ENCODE results near the gene EIF4H.

The EIF4H gene

DNA sequence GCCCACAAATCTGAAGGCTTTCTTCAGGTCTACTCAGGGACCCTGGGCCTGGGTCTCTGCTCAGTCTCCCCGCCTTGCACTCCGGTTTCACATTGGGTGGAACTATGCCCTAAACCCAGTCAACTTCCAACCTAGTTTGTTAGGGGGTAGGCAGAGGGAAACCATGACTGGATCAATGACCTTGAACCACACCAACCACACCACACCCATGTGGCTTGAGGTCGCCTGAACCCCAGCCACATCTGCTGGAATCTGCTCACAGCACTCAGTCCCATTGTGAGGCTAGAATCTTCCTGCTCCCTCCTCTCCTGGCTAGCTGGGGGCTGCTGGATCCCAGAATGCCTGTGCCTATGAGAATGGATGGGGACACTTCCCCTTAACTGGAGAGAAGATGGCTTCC, 62.1 kb downstream of the EIF4H start:
- peaks cover 2% of the 10 kb centered on the region for H3K4me1 Mint-ChIP-seq
- H3K27me3 Mint-ChIP-seq (ENCODE audit: low read depth) = no peaks in the 10 kb centered on the region
- H3K9me3 Mint-ChIP-seq = no peaks in the 10 kb centered on the region

DNA sequence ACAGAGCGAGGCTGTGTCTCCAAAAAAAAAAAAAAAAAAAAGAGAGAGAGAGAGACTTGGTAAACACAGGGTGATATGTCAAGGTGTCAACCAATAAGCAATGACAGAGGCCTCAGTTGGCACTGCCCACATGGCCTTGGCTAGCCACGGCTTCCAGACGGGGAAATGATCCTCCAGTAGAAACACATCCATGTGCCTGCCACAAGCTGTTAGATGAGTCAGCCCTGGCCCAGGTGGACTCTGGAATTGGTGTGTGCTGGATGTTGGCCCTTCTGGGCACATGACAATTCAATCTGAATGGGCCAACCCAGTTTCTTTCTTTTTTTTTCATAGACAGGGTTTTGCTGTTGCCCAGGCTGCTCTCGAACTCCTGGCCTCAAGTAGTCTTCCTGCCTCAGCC, 66.3 kb downstream of the EIF4H start:
- Mint-ChIP-seq H3K4me3 (no peak overlapping the region), H3K36me3 (ENCODE audit: low read depth) (peaks cover 41% of the 10 kb centered on the region), H3K27ac (no peak overlapping the region), H3K4me1 (peaks cover 10% of the 10 kb centered on the region), H3K27me3 (ENCODE audit: low read depth) (no peaks in the 10 kb centered on the region), H3K9me3 (no peaks in the 10 kb centered on the region)
- no peak for TF ChIP-seq CTCF (IDR thresholded peaks at IDR 0.05; ENCODE audit: unreplicated experiment in 3 of 3)

More for the DNA sequence above, 62.1 kb downstream of the EIF4H start:
- no peak overlapping the region for H3K27ac Mint-ChIP-seq
- TF ChIP-seq CTCF (IDR thresholded peaks at IDR 0.05; ENCODE audit: unreplicated experiment in 3 of 3) = no peak
- peaks cover 40% of the 10 kb centered on the region for H3K36me3 Mint-ChIP-seq (ENCODE audit: low read depth)
- no peak overlapping the region for H3K4me3 Mint-ChIP-seq

DNA sequence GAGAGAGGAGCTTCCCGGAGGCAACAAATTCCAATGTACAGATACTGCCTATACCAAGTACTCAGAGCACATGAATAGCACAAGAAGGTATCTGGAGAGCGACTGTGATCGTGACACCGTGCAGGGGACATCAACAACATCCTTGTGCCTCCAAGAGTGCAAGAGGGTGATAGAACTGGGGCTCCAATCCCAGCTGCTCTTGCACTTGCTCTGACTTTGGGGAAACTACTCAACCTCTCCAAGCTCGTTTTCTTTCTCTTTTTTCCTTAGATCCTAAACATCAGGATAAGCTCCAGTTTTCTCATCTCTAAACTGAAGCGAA, 67.9 kb downstream of the EIF4H start:
- no peak for TF ChIP-seq CTCF (IDR thresholded peaks at IDR 0.05; ENCODE audit: unreplicated experiment in 3 of 3)
- H3K27ac Mint-ChIP-seq = peak overlapping the region in 1 of 3 experiments; percentile 58
- no peaks in the 10 kb centered on the region for H3K27me3 Mint-ChIP-seq (ENCODE audit: low read depth)
- H3K36me3 Mint-ChIP-seq (ENCODE audit: low read depth) = peaks cover 46% of the 10 kb centered on the region
- no peak overlapping the region for H3K4me3 Mint-ChIP-seq
- no peaks in the 10 kb centered on the region for H3K9me3 Mint-ChIP-seq
- H3K4me1 Mint-ChIP-seq = peaks cover 10% of the 10 kb centered on the region

- peaks cover 6% of the 10 kb centered on the region for H3K4me1 Mint-ChIP-seq
- no peak overlapping the region for H3K4me3 Mint-ChIP-seq
Measured at GRCh38 chr7:74246497-74246896, 72.3 kb downstream of the EIF4H start.

More at GRCh38 chr7:74246497-74246896, 72.3 kb downstream of the EIF4H start:
- Mint-ChIP-seq H3K36me3 (ENCODE audit: low read depth) (peaks cover 57% of the 10 kb centered on the region), H3K27ac (no peak overlapping the region), H3K27me3 (ENCODE audit: low read depth) (no peaks in the 10 kb centered on the region), H3K9me3 (no peaks in the 10 kb centered on the region)
- TF ChIP-seq CTCF (IDR thresholded peaks at IDR 0.05; ENCODE audit: unreplicated experiment in 3 of 3) = no peak
